Activated naive CD4-positive, alpha-beta T cell treated with anti-CD3 and anti-CD28 coated beads, Interleukin-2, amount 10 ng/mL, durations not matched to agents 5 hours and 36 hours (primary cell): ENCODE measurements around the gene MUC20. TPM values are rescaled to one million over a fixed set of nuclear protein-coding genes. Genes with fewer than 3 reads are reported as not detected.

Experiments used
- microRNA-seq: library from miRNA; unstranded; fragments of <30 nt; microRNA quantifications from one replicate; pipeline ENCODE4 v1.2.0, GENCODE V29; 2022; ENCODE audit warnings: borderline microRNAs expressed, borderline replicate concordance
- total RNA-seq, 2 experiments: library from RNA; stranded (reverse); gene quantifications; one replicate each; pipeline ENCODE4 v1.2.3, GENCODE V29; 2021

MUC20 gene, protein sequence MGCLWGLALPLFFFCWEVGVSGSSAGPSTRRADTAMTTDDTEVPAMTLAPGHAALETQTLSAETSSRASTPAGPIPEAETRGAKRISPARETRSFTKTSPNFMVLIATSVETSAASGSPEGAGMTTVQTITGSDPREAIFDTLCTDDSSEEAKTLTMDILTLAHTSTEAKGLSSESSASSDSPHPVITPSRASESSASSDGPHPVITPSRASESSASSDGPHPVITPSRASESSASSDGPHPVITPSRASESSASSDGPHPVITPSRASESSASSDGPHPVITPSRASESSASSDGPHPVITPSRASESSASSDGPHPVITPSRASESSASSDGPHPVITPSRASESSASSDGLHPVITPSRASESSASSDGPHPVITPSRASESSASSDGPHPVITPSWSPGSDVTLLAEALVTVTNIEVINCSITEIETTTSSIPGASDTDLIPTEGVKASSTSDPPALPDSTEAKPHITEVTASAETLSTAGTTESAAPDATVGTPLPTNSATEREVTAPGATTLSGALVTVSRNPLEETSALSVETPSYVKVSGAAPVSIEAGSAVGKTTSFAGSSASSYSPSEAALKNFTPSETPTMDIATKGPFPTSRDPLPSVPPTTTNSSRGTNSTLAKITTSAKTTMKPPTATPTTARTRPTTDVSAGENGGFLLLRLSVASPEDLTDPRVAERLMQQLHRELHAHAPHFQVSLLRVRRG
- total RNA-seq = 1 to 10 TPM; 2.7 to 3.2 TPM

DNA sequence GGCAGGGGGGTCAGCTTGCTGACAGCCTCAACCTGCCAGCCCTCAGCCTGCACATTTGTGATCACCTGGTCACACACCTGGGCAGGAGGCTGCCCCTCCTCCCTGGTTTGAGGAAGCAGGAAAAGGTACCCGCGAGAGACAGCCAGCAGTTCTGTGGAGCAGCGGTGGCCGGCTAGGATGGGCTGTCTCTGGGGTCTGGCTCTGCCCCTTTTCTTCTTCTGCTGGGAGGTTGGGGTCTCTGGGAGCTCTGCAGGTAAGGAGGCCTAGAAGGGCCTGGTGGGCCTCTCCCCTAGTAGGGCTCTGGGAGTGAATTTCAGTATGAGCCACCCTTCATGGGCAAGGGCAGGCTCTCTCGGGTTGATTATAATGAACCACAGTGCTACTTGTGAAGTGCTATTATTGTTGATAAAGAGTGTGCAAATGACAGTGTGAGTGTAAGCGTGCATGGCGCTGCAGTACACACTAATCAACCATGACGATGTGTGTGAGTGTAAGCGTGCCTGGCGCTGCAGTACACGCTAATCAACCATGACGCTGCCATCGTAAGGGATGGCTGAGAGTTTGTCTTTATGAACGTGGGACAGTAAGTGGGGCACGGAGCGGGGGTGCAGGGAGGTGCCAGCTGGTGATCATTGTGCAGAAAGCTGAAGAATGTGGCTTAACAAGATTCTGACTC, at the start of gene MUC20:
Gene MUC20, plus strand, starts transcription at position 148 of the 676 bp plus-strand sequence. Its CDS starts 30 bp downstream, at position 178.

Small RNA genes lying within 50 kb of the gene (microRNA-seq; reads per million reads assigned to microRNA genes)
- gene MIR570 = not detected

Other genes starting within 250 kb of the MUC20 start
- gene PPP1R2, start 177.7 kb upstream of the MUC20 start, total RNA-seq = 10 to 100 TPM; 76.4 to 80.7 TPM
- not detected for gene APOD, start 137.0 kb upstream of the MUC20 start, total RNA-seq
- under 1 TPM; 0.05 to 0.17 TPM for gene MUC4, start 91.0 kb downstream of the MUC20 start, total RNA-seq
- 10 to 100 TPM; 86.8 to 93.1 TPM for gene TNK2, start 187.6 kb downstream of the MUC20 start, total RNA-seq